Measurements from ENCODE around the gene ITGBL1. TPM values are rescaled to one million over a fixed set of nuclear protein-coding genes. Genes with fewer than 3 reads are reported as not detected.
A peak's percentile ranks its signal among the peaks of the same experiment; 100 is the strongest.

Gene ITGBL1
- total and polyA plus RNA-seq, 2 of the 4 experiments (the other 2 are of a cell fraction), result 22.2 to 24.2 TPM

DNA sequence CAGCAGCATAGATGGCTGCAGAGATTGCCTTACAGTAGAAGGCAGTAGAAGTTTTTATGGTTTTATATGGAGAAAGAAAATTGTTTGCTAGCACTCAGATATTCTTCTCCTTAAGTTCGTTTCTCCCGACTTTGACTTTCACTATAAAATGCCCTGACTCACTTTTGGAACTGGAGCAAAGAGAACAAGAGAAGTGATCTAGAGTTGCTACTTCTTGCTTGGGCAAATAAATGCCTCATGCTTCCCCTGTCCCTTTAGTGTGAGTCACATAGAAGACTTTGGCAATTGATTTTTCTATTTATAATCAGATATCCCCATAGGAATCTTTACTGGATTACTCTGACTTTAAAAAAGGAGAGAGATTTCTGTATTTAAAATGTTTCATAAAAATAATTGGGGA, 46.9 kb downstream of the ITGBL1 start:
- no peaks in the 10 kb centered on the region for H3K79me1 ChIP-seq (ENCODE audit: low read depth in 1 of 2, low read length in 2 of 2)
- no peak overlapping the region for H2BK20ac ChIP-seq (ENCODE audit: low read depth, low read length)
- H2AFZ ChIP-seq (replicated peaks; ENCODE audit: low read length, poor library complexity), result no peak overlapping the region
- H3K27me3 ChIP-seq (ENCODE audit: control insufficient read depth, insufficient read depth, low read length), result no peaks in the 10 kb centered on the region
- no peak overlapping the region for H3K4me2 ChIP-seq (ENCODE audit: low read depth, low read length)
- no peak overlapping the region for H3K14ac ChIP-seq (replicated peaks; ENCODE audit: low read depth, low read length)
- H4K20me1 ChIP-seq (ENCODE audit: insufficient read depth, low read length), result no peaks in the 10 kb centered on the region
- in situ Hi-C loops (cut with MboI; ENCODE audit: low sequenced_read_pairs), result no loop called here
- no peak overlapping the region for H4K5ac ChIP-seq (ENCODE audit: low read depth, low read length)
- H3K18ac ChIP-seq (ENCODE audit: low read depth, low read length), result no peak overlapping the region
- no peak overlapping the region for H2AK5ac ChIP-seq (ENCODE audit: low read depth, low read length)
- H2BK5ac ChIP-seq (ENCODE audit: low read depth, low read length, poor library complexity, severe bottlenecking), result no peak overlapping the region
- H3K4me3 ChIP-seq (ENCODE audit: insufficient read depth, low read depth, low read length), result no peak overlapping the region
- POLR2A ChIA-PET (ENCODE audit: unreplicated experiment), result no interaction called here
- no peak overlapping the region for H2BK15ac ChIP-seq (ENCODE audit: low read depth, low read length)
- H3K36me3 ChIP-seq (ENCODE audit: control insufficient read depth, insufficient read depth, low read length), result no peaks in the 10 kb centered on the region
- no peak overlapping the region for H3K23ac ChIP-seq (ENCODE audit: low read depth, low read length)
- no peak overlapping the region for H3K27ac ChIP-seq (ENCODE audit: insufficient read depth, low read length)
- H3K9me1 ChIP-seq (ENCODE audit: insufficient read depth, low read length), result no peaks in the 10 kb centered on the region; the same call in 1 of the 2 replicates
- dilution Hi-C loops (cut with HindIII; ENCODE audit: low sequenced_read_pairs, unreplicated experiment), result no loop called here
- no CpG with 5 or more reads among the region's 2 CpGs for WGBS, 2 experiments (ENCODE audit: extremely low coverage in 2 of 2, insufficient read length in 1 of 2)
- H3K4ac ChIP-seq (ENCODE audit: low read depth, low read length), result no peak overlapping the region
- TF ChIP-seq, protein P1, sequence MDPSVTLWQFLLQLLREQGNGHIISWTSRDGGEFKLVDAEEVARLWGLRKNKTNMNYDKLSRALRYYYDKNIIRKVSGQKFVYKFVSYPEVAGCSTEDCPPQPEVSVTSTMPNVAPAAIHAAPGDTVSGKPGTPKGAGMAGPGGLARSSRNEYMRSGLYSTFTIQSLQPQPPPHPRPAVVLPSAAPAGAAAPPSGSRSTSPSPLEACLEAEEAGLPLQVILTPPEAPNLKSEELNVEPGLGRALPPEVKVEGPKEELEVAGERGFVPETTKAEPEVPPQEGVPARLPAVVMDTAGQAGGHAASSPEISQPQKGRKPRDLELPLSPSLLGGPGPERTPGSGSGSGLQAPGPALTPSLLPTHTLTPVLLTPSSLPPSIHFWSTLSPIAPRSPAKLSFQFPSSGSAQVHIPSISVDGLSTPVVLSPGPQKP (IDR thresholded peaks at IDR 0.05; ENCODE audit: borderline replicate concordance, low read depth, low read length), result no peak
- TF ChIP-seq POLR2A (IDR thresholded peaks at IDR 0.05; ENCODE audit: low read depth, low read length), result no peak
- no peak for TF ChIP-seq MXI1 (IDR thresholded peaks at IDR 0.05; ENCODE audit: borderline replicate concordance, low read depth, low read length)
- no peak for TF ChIP-seq CHD1 (IDR thresholded peaks at IDR 0.05; ENCODE audit: low read depth, low read length)
- no peak for TF ChIP-seq RAD21 (IDR thresholded peaks at IDR 0.05; ENCODE audit: low read length)
- TF ChIP-seq, protein P2, sequence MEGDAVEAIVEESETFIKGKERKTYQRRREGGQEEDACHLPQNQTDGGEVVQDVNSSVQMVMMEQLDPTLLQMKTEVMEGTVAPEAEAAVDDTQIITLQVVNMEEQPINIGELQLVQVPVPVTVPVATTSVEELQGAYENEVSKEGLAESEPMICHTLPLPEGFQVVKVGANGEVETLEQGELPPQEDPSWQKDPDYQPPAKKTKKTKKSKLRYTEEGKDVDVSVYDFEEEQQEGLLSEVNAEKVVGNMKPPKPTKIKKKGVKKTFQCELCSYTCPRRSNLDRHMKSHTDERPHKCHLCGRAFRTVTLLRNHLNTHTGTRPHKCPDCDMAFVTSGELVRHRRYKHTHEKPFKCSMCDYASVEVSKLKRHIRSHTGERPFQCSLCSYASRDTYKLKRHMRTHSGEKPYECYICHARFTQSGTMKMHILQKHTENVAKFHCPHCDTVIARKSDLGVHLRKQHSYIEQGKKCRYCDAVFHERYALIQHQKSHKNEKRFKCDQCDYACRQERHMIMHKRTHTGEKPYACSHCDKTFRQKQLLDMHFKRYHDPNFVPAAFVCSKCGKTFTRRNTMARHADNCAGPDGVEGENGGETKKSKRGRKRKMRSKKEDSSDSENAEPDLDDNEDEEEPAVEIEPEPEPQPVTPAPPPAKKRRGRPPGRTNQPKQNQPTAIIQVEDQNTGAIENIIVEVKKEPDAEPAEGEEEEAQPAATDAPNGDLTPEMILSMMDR (conservative IDR thresholded peaks at IDR 0.05; ENCODE audit: low read depth, low read length), result no peak
- no peak for TF ChIP-seq MAZ (IDR thresholded peaks at IDR 0.05; ENCODE audit: borderline replicate concordance, low read depth, low read length)
- TF ChIP-seq SMC3 (IDR thresholded peaks at IDR 0.05; ENCODE audit: low read depth, low read length), result no peak
- TF ChIP-seq RCOR1 (IDR thresholded peaks at IDR 0.05; ENCODE audit: insufficient replicate concordance, low read length), result no peak
- TF ChIP-seq NFE2L2 (IDR thresholded peaks at IDR 0.05; ENCODE audit: low read depth, low read length), result no peak
- TF ChIP-seq FOS (IDR thresholded peaks at IDR 0.05; ENCODE audit: low read depth, low read length), result no peak
- TF ChIP-seq, protein P3, sequence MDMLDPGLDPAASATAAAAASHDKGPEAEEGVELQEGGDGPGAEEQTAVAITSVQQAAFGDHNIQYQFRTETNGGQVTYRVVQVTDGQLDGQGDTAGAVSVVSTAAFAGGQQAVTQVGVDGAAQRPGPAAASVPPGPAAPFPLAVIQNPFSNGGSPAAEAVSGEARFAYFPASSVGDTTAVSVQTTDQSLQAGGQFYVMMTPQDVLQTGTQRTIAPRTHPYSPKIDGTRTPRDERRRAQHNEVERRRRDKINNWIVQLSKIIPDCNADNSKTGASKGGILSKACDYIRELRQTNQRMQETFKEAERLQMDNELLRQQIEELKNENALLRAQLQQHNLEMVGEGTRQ (IDR thresholded peaks at IDR 0.05; ENCODE audit: low read depth, low read length), result no peak
- TF ChIP-seq MAFK (IDR thresholded peaks at IDR 0.05; ENCODE audit: low read depth, low read length), result no peak
- no peak for TF ChIP-seq RFX5 (IDR thresholded peaks at IDR 0.05; ENCODE audit: low read depth, low read length)
- no TSS peak for BruUV-seq (replicated peaks)
- H3K9ac ChIP-seq (ENCODE audit: low read depth, low read length), result no peak overlapping the region
- CTCF ChIA-PET, result no interaction called here
- ATAC-seq (ENCODE audit: low read depth), result no peak
- no peak overlapping the region for H3K56ac ChIP-seq (ENCODE audit: extremely low read depth, insufficient read depth, low read length)
- peak; percentile 10 for DNase-seq
- no peak overlapping the region for H2BK120ac ChIP-seq (ENCODE audit: low read depth, low read length)
- intact Hi-C loops (cut with micrococcal nuclease), result no loop called here
- H3K4me1 ChIP-seq (ENCODE audit: control insufficient read depth, insufficient read depth, low read length), result no peaks in the 10 kb centered on the region
- no peak overlapping the region for H4K8ac ChIP-seq (ENCODE audit: low read depth in 2 of 2, low read length in 2 of 2)
- H2AK9ac ChIP-seq (replicated peaks; ENCODE audit: low read depth, low read length, poor library complexity), result no peak overlapping the region
- H4K91ac ChIP-seq (ENCODE audit: insufficient read depth, low read depth, low read length), result no peak overlapping the region
- no peaks in the 10 kb centered on the region for H3K9me3 ChIP-seq (ENCODE audit: control insufficient read depth, insufficient read depth, low read length)

All from IMR-90 (cell line).